ENCODE results near the gene PCBD2.
"Not testable (repeated sequence)": the region's sequence is repeated elsewhere in the genome, so short reads cannot be mapped to it uniquely, and the experiment has no call there.

PCBD2 gene

DNA sequence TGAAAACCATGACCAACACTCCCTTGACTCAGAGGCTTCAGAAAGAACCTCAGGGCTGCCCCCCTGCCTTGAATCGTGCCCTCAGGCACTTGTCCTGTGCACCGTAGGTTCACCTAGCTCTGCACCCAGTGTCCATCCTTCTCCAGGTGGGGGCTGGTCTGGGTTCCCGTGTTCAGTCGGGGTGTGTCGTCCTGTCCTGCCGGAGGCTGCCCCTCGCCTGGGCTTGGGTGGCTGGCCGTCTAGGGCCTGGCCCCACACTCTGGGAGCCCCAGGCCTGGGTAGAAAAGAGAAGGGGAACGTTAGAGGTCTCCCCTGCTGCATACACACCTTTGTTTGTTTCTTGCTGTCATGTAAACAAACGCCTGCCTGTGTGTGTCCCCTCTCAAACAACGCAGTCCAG lies 92.1 kb downstream of the PCBD2 start:
- in situ Hi-C loops (cut with HindIII; ENCODE audit: low sequenced_read_pairs) = no loop called here

DNA sequence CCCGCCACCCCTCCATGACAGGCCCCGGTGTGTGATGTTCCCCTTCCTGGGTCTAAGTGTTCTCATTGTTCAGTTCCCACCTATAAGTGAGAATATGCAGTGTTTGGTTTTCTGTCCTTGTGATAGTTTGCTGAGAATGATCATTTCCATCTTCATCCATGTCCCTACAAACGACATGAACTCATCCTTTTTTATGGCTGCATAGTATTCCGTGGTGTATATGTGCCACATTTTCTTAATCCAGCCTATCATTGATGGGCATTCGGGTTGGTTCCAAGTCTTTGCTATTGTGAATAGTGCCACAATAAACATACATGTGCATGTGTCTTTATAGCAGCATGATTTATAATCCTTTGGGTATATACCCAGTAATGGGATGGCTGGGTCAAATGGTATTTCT lies 93.1 kb downstream of the PCBD2 start:
- in situ Hi-C loops (cut with HindIII; ENCODE audit: low sequenced_read_pairs) = not testable (repeated sequence)

DNA sequence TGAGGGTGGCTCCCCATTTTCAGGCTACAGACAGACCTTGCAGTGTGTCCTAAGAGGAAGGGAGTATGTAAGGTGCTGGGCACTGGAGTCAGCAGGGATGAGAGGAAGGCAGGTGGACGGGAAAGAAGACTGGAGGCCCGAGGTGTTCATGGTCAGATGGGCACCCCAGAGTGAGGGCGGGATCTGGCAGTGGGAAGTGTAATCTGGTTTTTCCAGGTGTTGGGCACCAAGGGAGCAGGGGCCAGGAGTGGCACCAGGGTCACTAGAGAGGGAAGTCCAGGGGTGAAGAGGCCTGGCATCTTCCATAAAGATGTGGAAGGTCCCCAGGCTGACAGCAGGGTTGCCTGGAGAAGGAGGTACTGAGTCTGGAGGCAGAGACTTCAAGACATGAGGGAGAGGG lies 99.4 kb downstream of the PCBD2 start:
- in situ Hi-C loops (cut with HindIII; ENCODE audit: low sequenced_read_pairs) = loop anchor here (5.0 kb wide), 1 partner anchor 38 kb away; no protein-coding TSS in a partner anchor

DNA sequence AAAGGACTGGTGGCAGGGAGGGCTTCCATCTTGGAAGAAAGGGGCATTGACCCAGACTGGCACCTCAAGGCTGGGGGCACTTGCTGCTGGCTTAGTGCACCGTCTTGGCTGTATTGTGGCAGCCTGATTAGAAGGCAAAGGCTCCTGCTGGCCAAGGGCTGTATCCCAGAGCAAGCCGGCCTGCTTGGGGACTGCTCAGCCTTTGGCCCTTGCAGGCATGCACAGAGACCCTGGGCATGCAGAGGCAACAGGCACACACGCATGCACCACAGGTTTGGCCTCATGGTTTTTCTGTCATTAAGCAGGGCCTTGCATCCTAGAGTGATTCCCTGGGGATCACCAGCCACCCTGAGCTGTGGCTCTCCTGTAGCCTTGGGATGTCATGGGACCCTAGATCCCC lies 100.1 kb downstream of the PCBD2 start:
- in situ Hi-C loops (cut with HindIII; ENCODE audit: low sequenced_read_pairs) = no loop called here

GRCh38 chr5:135007305-135007704 lies 102.4 kb downstream of the PCBD2 start:
- in situ Hi-C loops (cut with HindIII; ENCODE audit: low sequenced_read_pairs) = no loop called here

DNA sequence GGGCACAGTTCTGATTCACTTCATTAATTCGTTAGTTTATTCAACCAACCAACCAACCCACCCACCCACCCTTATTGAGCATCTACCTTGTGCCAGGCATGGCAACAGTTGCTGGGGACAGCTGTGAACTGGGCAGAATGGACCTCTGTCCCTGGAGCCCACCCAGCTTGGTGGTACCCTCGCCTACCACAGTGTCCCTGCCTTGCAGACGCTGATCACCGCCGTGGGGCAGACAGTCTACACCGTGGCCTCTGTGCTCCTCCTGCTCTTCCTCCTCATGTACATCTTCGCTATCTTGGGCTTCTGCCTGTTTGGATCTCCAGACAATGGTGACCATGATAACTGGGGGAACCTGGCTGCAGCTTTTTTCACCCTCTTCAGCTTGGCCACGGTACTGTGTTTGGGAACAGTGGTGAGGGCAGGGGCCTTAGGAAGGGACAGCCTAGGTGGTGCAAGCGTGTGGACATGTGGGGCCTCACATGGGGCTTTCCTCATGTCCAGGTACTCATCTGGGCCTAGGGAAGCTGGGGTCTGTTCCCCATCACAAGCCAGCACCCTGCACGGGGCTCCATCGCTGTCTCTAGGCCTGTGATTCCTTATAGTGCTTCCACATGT lies 102.9 kb downstream of the PCBD2 start:
- in situ Hi-C loops (cut with HindIII; ENCODE audit: low sequenced_read_pairs) = no loop called here

DNA sequence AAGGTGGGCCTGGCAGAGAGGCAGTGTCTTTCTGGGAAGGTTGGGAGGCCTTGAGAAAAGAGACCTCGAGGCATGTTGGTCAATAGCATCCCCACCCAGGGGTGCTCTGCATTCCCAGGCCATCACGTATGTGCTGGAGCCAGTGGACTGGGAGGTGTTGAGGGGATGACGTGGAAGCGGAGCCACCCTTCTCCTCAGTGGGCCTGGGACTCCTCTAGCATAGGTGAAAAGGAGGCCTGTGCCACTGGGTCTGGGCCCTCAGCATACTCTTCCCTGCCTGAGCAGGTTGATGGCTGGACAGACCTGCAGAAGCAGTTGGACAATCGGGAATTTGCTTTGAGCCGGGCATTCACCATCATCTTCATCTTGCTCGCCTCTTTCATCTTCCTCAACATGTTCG lies 103.6 kb downstream of the PCBD2 start:
- in situ Hi-C loops (cut with HindIII; ENCODE audit: low sequenced_read_pairs) = no loop called here

DNA sequence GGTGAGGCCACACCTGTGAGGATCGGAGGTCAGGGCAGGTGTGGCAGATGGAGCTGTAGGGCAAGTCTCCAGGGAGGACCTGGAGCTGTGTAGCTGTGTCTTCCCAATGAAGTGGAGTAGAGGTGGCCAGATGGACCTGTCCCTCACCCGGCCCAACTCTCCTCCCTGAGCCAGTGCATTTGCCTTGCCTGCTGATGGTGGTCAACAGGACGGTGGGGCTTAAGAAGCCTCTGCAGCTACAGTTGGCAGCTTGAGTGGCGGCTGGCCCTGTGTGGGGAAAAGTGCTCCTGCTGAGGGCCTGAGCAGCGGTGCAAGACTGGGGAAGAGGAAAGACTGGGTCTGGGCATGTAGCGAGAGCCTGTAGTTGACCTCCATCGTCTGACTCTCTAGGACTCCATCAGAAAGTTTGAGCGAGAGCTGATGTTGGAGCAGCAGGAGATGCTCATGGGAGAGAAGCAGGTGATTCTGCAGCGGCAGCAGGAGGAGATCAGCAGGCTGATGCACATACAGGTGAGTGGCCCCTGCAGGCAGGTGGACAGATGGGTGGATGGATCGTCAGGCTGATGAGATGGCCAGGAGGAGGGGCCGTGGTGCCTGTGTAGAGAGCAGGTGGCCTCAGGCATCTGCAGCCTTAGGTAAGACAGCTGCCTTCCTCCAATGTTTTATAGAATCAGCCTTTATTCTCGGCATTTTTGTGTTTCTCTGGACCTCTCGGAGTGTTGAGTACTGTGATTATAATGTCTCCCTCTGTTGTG lies 104.2 kb downstream of the PCBD2 start:
- in situ Hi-C loops (cut with HindIII; ENCODE audit: low sequenced_read_pairs) = no loop called here

GRCh38 chr5:135009736-135010501 lies 105.0 kb downstream of the PCBD2 start:
- in situ Hi-C loops (cut with HindIII; ENCODE audit: low sequenced_read_pairs) = no loop called here

DNA sequence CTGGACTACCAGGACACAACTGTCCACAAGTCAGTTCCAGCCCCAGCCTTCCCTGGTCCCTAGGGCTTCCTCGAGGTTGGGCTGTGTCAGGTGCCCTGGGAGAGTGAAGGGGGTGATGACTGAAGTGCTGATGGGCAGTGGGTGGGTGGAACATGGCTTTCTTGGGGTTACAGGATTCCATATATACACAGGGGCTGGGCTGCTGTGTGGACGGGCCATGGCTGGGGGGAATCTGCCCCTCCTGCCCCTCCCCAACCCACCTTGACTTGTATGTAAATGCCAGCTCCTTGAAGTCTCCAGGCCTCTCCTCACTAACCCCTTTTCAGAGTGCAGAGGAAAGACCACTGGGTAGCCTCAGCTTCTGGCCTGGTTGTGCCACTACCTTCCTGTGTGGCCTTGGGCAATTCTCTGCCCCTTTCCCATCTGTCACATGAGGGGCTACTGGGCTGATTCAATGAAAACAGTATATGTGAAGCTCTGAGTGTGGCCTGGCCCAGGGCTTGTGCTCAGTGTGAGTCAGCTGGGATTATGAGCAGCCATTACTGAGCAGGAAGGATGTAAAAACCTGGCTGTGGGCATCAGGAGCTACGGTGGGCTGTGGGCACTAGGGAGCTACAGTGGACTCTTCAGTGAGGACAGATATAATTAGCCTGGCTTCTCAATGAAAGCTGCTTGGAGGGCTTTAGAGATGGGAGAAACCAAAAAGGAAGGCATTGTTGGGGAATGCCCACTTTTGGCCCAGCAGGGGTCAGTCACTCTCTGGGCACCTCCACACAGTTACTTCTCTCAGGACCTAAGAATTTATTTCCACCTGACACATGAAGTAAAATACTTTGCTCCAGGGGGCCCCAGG lies 105.8 kb downstream of the PCBD2 start:
- in situ Hi-C loops (cut with HindIII; ENCODE audit: low sequenced_read_pairs) = no loop called here

DNA sequence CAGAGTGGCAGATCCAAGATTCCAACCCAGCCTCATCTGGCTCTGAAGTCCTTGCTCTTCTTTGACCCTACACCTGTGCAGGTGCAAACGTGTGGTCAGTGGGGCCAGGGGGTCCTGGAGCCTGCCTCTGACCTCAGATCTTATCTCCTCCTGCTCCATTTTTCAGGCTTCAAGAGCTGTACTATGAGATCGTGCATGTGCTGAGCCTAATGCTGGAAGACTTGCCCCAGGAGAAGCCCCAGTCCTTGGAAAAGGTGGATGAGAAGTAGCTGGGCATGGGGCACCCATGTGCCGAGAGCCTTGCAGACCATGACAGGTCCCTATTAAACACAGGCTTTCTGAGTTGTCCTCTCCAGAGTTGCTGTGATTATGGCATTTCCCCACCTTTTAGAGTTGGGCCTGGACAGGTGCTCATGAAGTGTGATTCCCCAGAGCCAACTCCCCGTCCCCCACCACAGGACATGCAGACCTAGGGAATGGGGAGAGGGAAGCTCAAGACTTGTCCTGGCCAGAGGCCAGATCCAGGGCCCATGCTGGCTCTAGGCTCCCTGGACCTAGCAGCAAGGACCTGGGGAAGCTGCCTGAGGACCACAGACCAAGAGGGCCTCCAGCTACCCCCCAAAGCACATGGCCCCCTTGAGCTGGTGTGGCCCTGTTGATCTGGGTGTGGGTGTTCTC lies 106.6 kb downstream of the PCBD2 start:
- in situ Hi-C loops (cut with HindIII; ENCODE audit: low sequenced_read_pairs) = no loop called here

DNA sequence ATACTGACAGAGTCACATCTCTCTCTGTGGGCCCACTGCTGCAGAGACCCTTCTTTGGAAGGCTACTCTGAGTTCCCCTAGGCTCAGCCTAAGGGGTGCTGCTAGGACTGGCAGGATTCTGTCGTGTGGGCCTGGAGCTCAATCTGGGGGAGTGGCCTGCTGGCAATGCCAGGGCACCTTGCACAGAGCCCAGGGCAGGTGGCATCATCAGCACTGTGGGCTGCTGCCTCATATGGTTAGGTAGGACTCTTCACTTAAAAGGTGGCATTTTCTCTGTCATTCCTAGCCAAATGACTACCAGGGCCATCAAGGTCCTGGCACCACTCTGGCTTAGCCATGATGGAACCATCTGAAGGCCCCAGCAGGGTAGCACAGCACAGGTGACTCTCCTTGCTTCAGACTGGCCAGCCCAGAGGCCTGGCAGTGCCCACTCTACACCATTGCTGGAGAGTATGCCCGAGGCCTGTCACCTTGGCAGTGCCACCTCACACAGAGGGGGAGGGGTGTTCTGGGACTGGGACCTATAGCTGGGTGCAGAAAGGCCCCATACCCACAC lies 107.2 kb downstream of the PCBD2 start:
- in situ Hi-C loops (cut with HindIII; ENCODE audit: low sequenced_read_pairs) = no loop called here

Data from endothelial cell of hepatic sinusoid (primary cell).